Sigmoid colon (tissue), 7 donors: ENCODE data around the gene RPA3. TPM values are rescaled to one million over a fixed set of nuclear protein-coding genes. Genes with fewer than 3 reads are reported as not detected.
A peak's percentile ranks its signal among the peaks of the same experiment; 100 is the strongest.

Experiments
- DNase-seq: peaks from one replicate; pipeline ENCODE4 v3.0.0-alpha.2; 2019
- H3K27ac ChIP-seq, 4 donors: fragments of 200-600 bp; sonication (generic); one replicate each; pipeline ENCODE4 v1.5.1; 2016 to 2019; ENCODE audit warnings: mild to moderate bottlenecking in 1 of 4
- H3K27me3 ChIP-seq, 3 donors: fragments of 200-600 bp; sonication (generic); one replicate each; pipeline ENCODE4 v1.5.1; 2019; ENCODE audit warnings: mild to moderate bottlenecking in 1 of 3
- H3K36me3 ChIP-seq, 4 donors: fragments of 200-600 bp; sonication (generic); one replicate each; pipeline ENCODE4 v1.5.1; 2016 to 2019
- H3K4me1 ChIP-seq, 4 donors: fragments of 200-600 bp; sonication (generic); one replicate each; pipeline ENCODE4 v1.5.1; 2017 to 2019
- H3K4me3 ChIP-seq, 4 donors: fragments of 200-600 bp; sonication (generic); one replicate each; pipeline ENCODE4 v1.5.1; 2017 to 2019; ENCODE audit warnings: mild to moderate bottlenecking in 2 of 4, moderate library complexity in 1 of 4
- H3K9me3 ChIP-seq, 4 donors: fragments of 200-600 bp in 3 of 4; sonication (generic) in 3 of 4; one replicate each; pipeline versions ENCODE4 v1.5.1 to v1.6.1; 2013 to 2019
- CTCF ChIP-seq, 4 experiments: fragments of 450-650 bp in 3 of 4; fragments of 200-600 bp in 1 of 4; IDR thresholded peaks; one replicate each; pipeline ENCODE4 v1.5.1; 2016 to 2019; ENCODE audit warnings: antibody characterized with exemption in 4 of 4, mild to moderate bottlenecking in 3 of 4, moderate library complexity in 2 of 4
- EP300 ChIP-seq, 4 donors: sonication (generic); formaldehyde crosslinking; IDR thresholded peaks; one replicate each; pipeline ENCODE4 v1.6.1; 2017; ENCODE audit warnings: antibody characterized with exemption in 4 of 4
- POLR2A ChIP-seq, 2 donors: fragments of 450-650 bp; IDR thresholded peaks; one replicate each; pipeline ENCODE4 v1.6.1; 2016; ENCODE audit warnings: antibody characterized with exemption in 2 of 2, mild to moderate bottlenecking in 2 of 2, moderate library complexity in 2 of 2
- POLR2AphosphoS5 ChIP-seq, 4 donors: sonication (generic); formaldehyde crosslinking; IDR thresholded peaks; one replicate each; pipeline ENCODE4 v1.6.1; 2017; ENCODE audit warnings: antibody characterized with exemption in 4 of 4
- WGBS, 2 donors: extraction: QIAGEN DNeasy Blood & Tissue Kit; methylation state at CpG; one replicate each; pipeline ENCODE4 v1.1.7; 2013; 5-methylcytosine and 5-hydroxymethylcytosine counted together
- intact Hi-C: fragments of 100-400 bp; cut with DNase I; formaldehyde crosslinking; loops from one replicate; pipeline ENCODE4 v1.15.1; 2023
- polyA plus RNA-seq, 3 donors: library from polyadenylated mRNA; stranded (reverse); fragments of 200-250 nt; gene quantifications; one replicate each; pipeline ENCODE4 v1.2.3, GENCODE V29; 2013
- total RNA-seq, 4 donors: library from RNA; depleted of rRNA; stranded (reverse); fragments of >200 nt; gene quantifications; one replicate each; pipeline ENCODE4 v1.1.0, GENCODE V29; 2016
- donor health status: healthy with polysubstance abuse.
- donor health status: Bipolar disorder and iron deficiency.
- donor health status: healthy.

RPA3 gene
- total and polyA plus RNA-seq, 7 donors: 15.8 to 66.8 (median 30.3) TPM

- DNase-seq: no peak
- Histone ChIP-seq H3K4me3 (no peak overlapping the region), H3K4me1 (peaks cover 0 to 25% (median 13%) of the 10 kb centered on the region in 4 donors), H3K9me3 (no peaks in the 10 kb centered on the region), H3K27ac (no peak overlapping the region), H3K36me3 (no peaks in the 10 kb centered on the region), H3K27me3 (no peaks in the 10 kb centered on the region)
- intact Hi-C loops: no loop called here
- TF ChIP-seq EP300 (IDR thresholded peaks at IDR 0.05): no peak
- no peak for TF ChIP-seq POLR2A (IDR thresholded peaks at IDR 0.05)
- TF ChIP-seq CTCF (IDR thresholded peaks at IDR 0.05): no peak
- TF ChIP-seq POLR2AphosphoS5 (IDR thresholded peaks at IDR 0.05): no peak
- WGBS, 2 donors: 93 to 97% methylated on average over 5 of the region's 5 CpGs
Observed at GRCh38 chr7:7720750-7721621, 2.6 kb upstream of the RPA3 start.

- H3K9me3 ChIP-seq: no peaks in the 10 kb centered on the region
- H3K36me3 ChIP-seq: no peaks in the 10 kb centered on the region
- H3K27ac ChIP-seq: peak overlapping the region in 1 of 4 donors; percentile 54
- DNase-seq: no peak
- no peaks in the 10 kb centered on the region for H3K27me3 ChIP-seq
- peaks cover 0 to 25% (median 13%) of the 10 kb centered on the region in 4 donors for H3K4me1 ChIP-seq
- H3K4me3 ChIP-seq: no peak overlapping the region
- intact Hi-C loops: no loop called here
- TF ChIP-seq POLR2AphosphoS5 (IDR thresholded peaks at IDR 0.05) (no peak), POLR2A (IDR thresholded peaks at IDR 0.05) (no peak), CTCF (IDR thresholded peaks at IDR 0.05) (no peak), EP300 (IDR thresholded peaks at IDR 0.05) (no peak)
- 20 to 72% methylated on average over 1 of the region's 1 CpG for WGBS, 2 donors
Observed at GRCh38 chr7:7720193-7720592, 1.8 kb upstream of the RPA3 start.

- H3K36me3 ChIP-seq: no peaks in the 10 kb centered on the region
- DNase-seq: peak; percentile 80
- intact Hi-C loops: no loop called here
- H3K27me3 ChIP-seq: no peaks in the 10 kb centered on the region
- H3K4me1 ChIP-seq: peaks cover 0 to 25% (median 13%) of the 10 kb centered on the region in 4 donors
- no peaks in the 10 kb centered on the region for H3K9me3 ChIP-seq
- H3K27ac ChIP-seq: peak overlapping the region in 2 of 4 donors; percentile 41 to 54
- WGBS, 2 donors: 29 to 36% methylated on average over 2 of the region's 2 CpGs
- TF ChIP-seq EP300 (IDR thresholded peaks at IDR 0.05): peak in 2 of 4 donors; percentile 20 to 54
- TF ChIP-seq POLR2AphosphoS5 (IDR thresholded peaks at IDR 0.05): peak in 3 of 4 donors; percentile 21 to 70 (median 34)
- no peak for TF ChIP-seq POLR2A (IDR thresholded peaks at IDR 0.05)
- no peak overlapping the region for H3K4me3 ChIP-seq
Observed at GRCh38 chr7:7719236-7719635, 829 bp upstream of the RPA3 start.

- WGBS, 2 donors: 86 to 87% methylated on average over 4 of the region's 4 CpGs
- Histone ChIP-seq H3K4me3 (no peak overlapping the region), H3K9me3 (no peaks in the 10 kb centered on the region), H3K27me3 (no peaks in the 10 kb centered on the region), H3K27ac (no peak overlapping the region), H3K36me3 (no peaks in the 10 kb centered on the region), H3K4me1 (peaks cover 0 to 2% (median under 1%) of the 10 kb centered on the region in 4 donors)
- intact Hi-C loops: no loop called here
- no peak for TF ChIP-seq EP300 (IDR thresholded peaks at IDR 0.05)
- no peak for TF ChIP-seq POLR2AphosphoS5 (IDR thresholded peaks at IDR 0.05)
- TF ChIP-seq CTCF (IDR thresholded peaks at IDR 0.05): no peak
- TF ChIP-seq POLR2A (IDR thresholded peaks at IDR 0.05): no peak
- DNase-seq: no peak
Observed at GRCh38 chr7:7713730-7714129, 4.7 kb downstream of the RPA3 start.

- Histone ChIP-seq H3K9me3 (no peaks in the 10 kb centered on the region), H3K4me3 (no peak overlapping the region), H3K27ac (no peak overlapping the region), H3K4me1 (peaks cover 0 to 30% (median 21%) of the 10 kb centered on the region in 4 donors), H3K27me3 (no peaks in the 10 kb centered on the region), H3K36me3 (no peaks in the 10 kb centered on the region)
- intact Hi-C loops: no loop called here
- WGBS, 2 donors: 86 to 90% methylated on average over 2 of the region's 2 CpGs
- no peak for DNase-seq
- TF ChIP-seq POLR2AphosphoS5 (IDR thresholded peaks at IDR 0.05) (no peak), POLR2A (IDR thresholded peaks at IDR 0.05) (no peak), EP300 (IDR thresholded peaks at IDR 0.05) (no peak), CTCF (IDR thresholded peaks at IDR 0.05) (no peak)
Observed at GRCh38 chr7:7710469-7710868, 7.9 kb downstream of the RPA3 start.
